ENCODE results near the gene HSD17B10.

DNA sequence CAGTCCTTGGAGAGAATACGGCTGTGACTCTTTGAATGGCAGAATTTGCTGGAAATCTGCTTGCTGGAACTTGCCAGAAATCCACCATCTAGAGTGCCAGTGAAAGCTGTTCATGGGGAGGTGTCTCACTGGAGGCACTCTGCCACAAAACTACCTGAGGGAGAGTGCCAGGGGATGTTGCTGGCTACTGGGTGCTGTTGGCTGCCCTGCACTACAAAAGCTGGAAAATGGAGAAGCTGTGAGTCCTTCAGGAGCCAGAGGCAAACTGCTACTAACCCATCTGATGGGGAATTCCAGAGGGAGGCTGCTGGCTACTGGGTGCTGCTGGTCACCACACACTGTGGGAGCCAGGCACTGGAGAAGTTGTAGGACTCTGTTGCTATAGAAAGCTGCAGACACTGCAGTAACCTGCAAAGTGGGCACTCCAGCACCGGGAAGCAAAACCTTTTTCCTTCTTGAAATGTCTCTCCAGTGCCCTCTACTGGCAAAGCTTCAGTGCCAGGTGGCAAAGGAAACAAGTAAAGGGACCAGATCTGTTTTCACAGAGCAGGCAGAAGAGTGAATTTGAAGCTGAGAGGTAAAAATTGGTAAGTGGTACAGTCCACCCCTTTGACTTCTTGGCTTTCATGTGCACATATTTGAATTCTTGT lies 47.8 kb upstream of the HSD17B10 start:
- TF ChIP-seq POLR2A (IDR thresholded peaks at IDR 0.05) (no peak), CTCF (IDR thresholded peaks at IDR 0.05) (no peak), EP300 (IDR thresholded peaks at IDR 0.05) (no peak)

Measured in ovary (tissue), 3 donors.